CD4-positive, alpha-beta memory T cell (primary cell): Measurements from ENCODE around the gene UBE4A. TPM values are rescaled to one million over a fixed set of nuclear protein-coding genes. Genes with fewer than 3 reads are reported as not detected.

Experiments
- CTCF ChIA-PET: fragments of 350-600 bp; sonication (Branson Sonifier 250); formaldehyde crosslinking; loops from one replicate; lab custom pipeline; 2021; ENCODE audit warnings: inconsistent platforms; ENCODE audit not compliant: partially characterized antibody; lab: Charles Lee
- POLR2A ChIA-PET: fragments of 350-600 bp; sonication (Branson Sonifier 250); formaldehyde crosslinking; loops from one replicate; lab custom pipeline; 2021; ENCODE audit not compliant: partially characterized antibody; lab: Charles Lee
- DNase-seq, 5 donors: peaks; one replicate each; pipeline versions ENCODE4 v3.0.0 to v3.0.0-alpha.2; 2020 to 2022; ENCODE audit warnings: mixed read lengths in 1 of 5
- H3K27ac ChIP-seq: one replicate; pipeline ENCODE4 v1.7.0; 2013; ENCODE audit warnings: low read depth, low read length
- H3K27me3 ChIP-seq: 2 replicates; pipeline ENCODE4 v1.7.0; 2013; ENCODE audit warnings: mild to moderate bottlenecking, low read length, moderate library complexity; ENCODE audit not compliant: insufficient read depth
- H3K36me3 ChIP-seq: 2 replicates; pipeline ENCODE4 v1.7.0; 2013; ENCODE audit warnings: mild to moderate bottlenecking, low read length, moderate library complexity; ENCODE audit not compliant: insufficient read depth
- H3K4me1 ChIP-seq: 2 replicates; pipeline ENCODE4 v1.7.0; 2013; ENCODE audit warnings: mild to moderate bottlenecking, low read length, moderate library complexity; ENCODE audit not compliant: insufficient read depth
- H3K4me3 ChIP-seq, 2 donors: one replicate each; pipeline ENCODE4 v1.7.0; 2013; ENCODE audit warnings: low read length in 2 of 2, mild to moderate bottlenecking in 1 of 2
- H3K9me3 ChIP-seq, 2 donors: one replicate each; pipeline ENCODE4 v1.7.0; 2013; ENCODE audit warnings: low read length in 2 of 2, control low read depth in 1 of 2; ENCODE audit not compliant: control insufficient read depth in 1 of 2
- H3K27ac Mint-ChIP-seq, 7 donors: one replicate each; pipeline ENCODE4 v1.8.0; 2020 to 2021; ENCODE audit warnings: mixed read lengths in 7 of 7, mild to moderate bottlenecking in 6 of 7, inconsistent platforms in 3 of 7, moderate library complexity in 3 of 7
- H3K27me3 Mint-ChIP-seq, 2 donors: one replicate each; pipeline ENCODE4 v1.8.0; 2020 to 2021; ENCODE audit warnings: mixed read lengths in 2 of 2
- H3K36me3 Mint-ChIP-seq, 2 donors: one replicate each; pipeline ENCODE4 v1.8.0; 2020 to 2021; ENCODE audit warnings: mixed read lengths in 2 of 2, inconsistent platforms in 1 of 2, mild to moderate bottlenecking in 1 of 2
- H3K4me1 Mint-ChIP-seq, 4 donors: one replicate each; pipeline ENCODE4 v1.8.0; 2020 to 2021; ENCODE audit warnings: mixed read lengths in 4 of 4, mild to moderate bottlenecking in 1 of 4
- H3K4me3 Mint-ChIP-seq, 8 donors: one replicate each; pipeline ENCODE4 v1.8.0; 2020 to 2021; ENCODE audit warnings: mixed read lengths in 8 of 8, mild to moderate bottlenecking in 7 of 8, moderate library complexity in 6 of 8, inconsistent platforms in 3 of 8
- H3K9me3 Mint-ChIP-seq, 8 donors: one replicate each; pipeline ENCODE4 v1.8.0; 2020 to 2021; ENCODE audit warnings: mixed read lengths in 8 of 8, mild to moderate bottlenecking in 5 of 8, inconsistent platforms in 3 of 8, moderate library complexity in 1 of 8
- intact Hi-C: fragments of 100-400 bp; cut with micrococcal nuclease; formaldehyde crosslinking; loops from one replicate; pipeline ENCODE4 v1.15.1; 2023
- polyA plus RNA-seq, 2 donors: library from polyadenylated mRNA; unstranded; fragments of 300-500 nt; fragmentation: Illumina TruSeq; gene quantifications; one replicate each; pipeline ENCODE4 v1.2.3, GENCODE V29; 2021
- total RNA-seq, 2 experiments: library from RNA; stranded (reverse); gene quantifications; one replicate each; pipeline ENCODE4 v1.2.3, GENCODE V29; 2021

Gene UBE4A
- total RNA-seq (10 to 100 TPM; 50.3 to 52.2 TPM), polyA plus RNA-seq (10 to 100 TPM; 16.9 to 25.5 TPM)

- H3K4me3 ChIP-seq, result peak within 1 kb of the TSS; percentile 82 to 83
- Mint-ChIP-seq H3K27me3 (no peaks in the 10 kb centered on the region), H3K4me3 (peak within 1 kb of the TSS; percentile 93 to 100 (median 98)), H3K36me3 (peaks cover 8 to 45% of the 10 kb centered on the region in 2 donors), H3K4me1 (peaks cover 28 to 54% (median 45%) of the 10 kb centered on the region in 4 donors), H3K27ac (peak within 1 kb of the TSS; percentile 95 to 100 (median 98)), H3K9me3 (peaks cover 0 to 7% (median 0%) of the 10 kb centered on the region in 8 donors)
- H3K27ac ChIP-seq, result peak within 1 kb of the TSS; percentile 91
- POLR2A ChIA-PET, result interaction anchor here (0.8 to 3.2 kb wide), 26 partner anchors 9 to 761 kb away, joined by 3 to 65 read pairs (median 4); partner anchors contain the start of genes ARCN1, CD3D, CD3E and CD3G
- DNase-seq, result peak; percentile 94 to 95 (median 95)
- peaks cover 12% of the 10 kb centered on the region for H3K36me3 ChIP-seq
- H3K4me1 ChIP-seq, result peaks cover 44% of the 10 kb centered on the region
- intact Hi-C loops, result loop anchor here (1.0 kb wide), 4 partner anchors 20 to 129 kb away; partner anchors contain the start of genes ATP5MG and KMT2A
- CTCF ChIA-PET, result interaction anchor here (0.8 to 5.0 kb wide), 7 partner anchors 58 to 161 kb away, joined by 3 to 40 read pairs (median 3); no protein-coding TSS in a partner anchor
- H3K9me3 ChIP-seq, result no peaks in the 10 kb centered on the region
- H3K27me3 ChIP-seq, result no peaks in the 10 kb centered on the region
Measured at GRCh38 chr11:118359295-118359958, at the start of gene UBE4A. Gene UBE4A, plus strand, starts transcription at chr11:118359600. Its CDS starts 5,481 bp downstream, at chr11:118365081.

DNA sequence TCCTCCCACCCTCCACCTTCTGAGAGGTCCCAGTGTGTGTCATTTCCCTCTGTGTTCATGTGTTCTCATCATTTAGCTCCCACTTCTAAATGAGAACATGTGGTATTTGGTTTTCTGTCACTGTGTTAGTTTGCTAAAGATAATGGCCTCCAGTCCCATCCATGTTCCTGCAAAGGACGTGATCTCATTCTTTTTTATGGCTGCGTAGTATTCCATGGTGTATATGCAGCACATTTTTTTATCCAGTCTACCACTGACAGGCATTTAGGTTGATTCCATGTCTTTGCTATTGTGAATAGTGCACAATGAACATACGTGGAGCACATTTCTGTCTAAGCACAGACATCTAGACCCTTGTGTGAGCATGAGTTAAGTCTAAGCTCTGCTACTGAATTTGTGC is 49.1 kb upstream of the UBE4A start:
- Histone ChIP-seq H3K27ac (no peak overlapping the region), H3K36me3 (peaks cover 49% of the 10 kb centered on the region), H3K4me1 (peaks cover 86% of the 10 kb centered on the region), H3K9me3 (no peaks in the 10 kb centered on the region), H3K27me3 (no peaks in the 10 kb centered on the region), H3K4me3 (no peak overlapping the region)
- Mint-ChIP-seq H3K4me3 (peak overlapping the region in 6 of 8 donors; percentile 31 to 75 (median 43)), H3K36me3 (peaks cover 77 to 88% of the 10 kb centered on the region in 2 donors), H3K4me1 (peaks cover 53 to 93% (median 79%) of the 10 kb centered on the region in 4 donors), H3K9me3 (peaks cover 0 to 3% (median 0%) of the 10 kb centered on the region in 8 donors), H3K27me3 (no peaks in the 10 kb centered on the region), H3K27ac (peak overlapping the region; percentile 19 to 98 (median 89))
- CTCF ChIA-PET, result interaction anchor here (0.8 to 6.9 kb wide), 3 partner anchors 9 to 112 kb away, joined by 3 to 43 read pairs (median 8); no protein-coding TSS in a partner anchor
- POLR2A ChIA-PET, result interaction anchor here (1.2 to 2.0 kb wide), 3 partner anchors 15 to 112 kb away, joined by 4 to 7 read pairs (median 5); partner anchors contain the start of gene UBE4A
- intact Hi-C loops, result no loop called here
- DNase-seq, result no peak

DNA sequence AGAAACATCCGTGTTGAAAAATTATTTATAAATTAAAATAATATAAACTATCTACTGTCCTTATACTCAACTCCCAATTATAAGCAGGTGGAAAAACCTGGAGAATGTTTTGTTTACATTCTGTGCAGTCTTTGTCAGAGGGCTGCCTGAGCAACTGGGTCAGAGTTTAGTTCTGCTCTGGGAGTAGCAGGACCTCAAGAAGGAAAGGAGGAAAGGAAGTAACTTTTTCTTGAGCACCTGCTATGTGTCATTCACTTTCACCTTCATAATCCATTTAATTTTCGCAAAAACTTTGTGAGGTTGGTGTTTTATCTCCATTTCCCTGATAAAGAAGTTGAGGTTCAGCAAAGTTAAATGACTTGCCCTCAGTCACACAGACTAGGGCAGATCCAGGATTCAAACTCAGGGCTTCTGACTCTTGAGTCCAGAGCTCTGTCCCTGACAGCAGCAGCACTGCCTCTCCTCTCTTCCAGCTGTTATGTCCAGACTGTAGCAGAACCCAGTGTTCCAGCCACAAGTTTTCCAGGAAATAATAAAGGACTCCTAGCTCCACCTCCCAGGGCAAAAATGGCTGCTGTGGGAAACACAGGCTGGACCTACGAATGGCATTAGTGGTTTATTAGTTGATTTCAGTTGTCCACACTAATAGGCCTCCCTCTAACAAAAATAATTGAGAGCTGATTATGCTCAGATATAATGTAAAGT is 48.5 kb upstream of the UBE4A start:
- H3K4me3 Mint-ChIP-seq, result peak overlapping the region in 5 of 8 donors; percentile 20 to 74 (median 53)
- H3K27ac Mint-ChIP-seq, result peak overlapping the region; percentile 64 to 98 (median 90)
- peaks cover 78 to 89% of the 10 kb centered on the region in 2 donors for H3K36me3 Mint-ChIP-seq
- H3K27me3 Mint-ChIP-seq, result no peaks in the 10 kb centered on the region
- peaks cover 49% of the 10 kb centered on the region for H3K36me3 ChIP-seq
- peak overlapping the region; percentile 41 for H3K27ac ChIP-seq
- H3K4me1 Mint-ChIP-seq, result peaks cover 56 to 95% (median 82%) of the 10 kb centered on the region in 4 donors
- no peaks in the 10 kb centered on the region for H3K27me3 ChIP-seq
- no peak for DNase-seq
- ChIA-PET POLR2A (interaction anchor here (0.9 to 2.0 kb wide), 7 partner anchors 10 to 573 kb away, joined by 3 to 7 read pairs (median 4); partner anchors contain the start of genes CXCR5, JAML and UBE4A), CTCF (interaction anchor here (0.7 to 6.9 kb wide), 6 partner anchors 9 to 112 kb away, joined by 3 to 43 read pairs (median 4); no protein-coding TSS in a partner anchor)
- no peaks in the 10 kb centered on the region for H3K9me3 ChIP-seq
- H3K4me1 ChIP-seq, result peaks cover 93% of the 10 kb centered on the region
- H3K4me3 ChIP-seq, result no peak overlapping the region
- intact Hi-C loops, result no loop called here
- H3K9me3 Mint-ChIP-seq, result peaks cover 0 to 3% (median 0%) of the 10 kb centered on the region in 8 donors

GRCh38 chr11:118311518-118311917 is 47.9 kb upstream of the UBE4A start:
- Histone ChIP-seq H3K4me3 (no peak overlapping the region), H3K4me1 (peaks cover 97% of the 10 kb centered on the region), H3K27me3 (no peaks in the 10 kb centered on the region), H3K9me3 (no peaks in the 10 kb centered on the region), H3K27ac (peak overlapping the region; percentile 35), H3K36me3 (peaks cover 49% of the 10 kb centered on the region)
- peak in 1 of 5 donors; percentile 24 for DNase-seq
- Mint-ChIP-seq H3K27me3 (no peaks in the 10 kb centered on the region), H3K9me3 (peaks cover 0 to 3% (median 0%) of the 10 kb centered on the region in 8 donors), H3K4me3 (peak overlapping the region in 3 of 8 donors; percentile 46 to 74 (median 63)), H3K4me1 (peaks cover 59 to 96% (median 85%) of the 10 kb centered on the region in 4 donors), H3K27ac (peak overlapping the region; percentile 83 to 98 (median 90)), H3K36me3 (peaks cover 75 to 91% of the 10 kb centered on the region in 2 donors)
- CTCF ChIA-PET, result interaction anchor here (0.7 to 6.9 kb wide), 6 partner anchors 10 to 113 kb away, joined by 3 to 43 read pairs (median 4); no protein-coding TSS in a partner anchor
- POLR2A ChIA-PET, result interaction anchor here (0.9 to 2.0 kb wide), 7 partner anchors 10 to 572 kb away, joined by 3 to 7 read pairs (median 4); partner anchors contain the start of genes CXCR5, JAML and UBE4A
- intact Hi-C loops, result no loop called here

DNA sequence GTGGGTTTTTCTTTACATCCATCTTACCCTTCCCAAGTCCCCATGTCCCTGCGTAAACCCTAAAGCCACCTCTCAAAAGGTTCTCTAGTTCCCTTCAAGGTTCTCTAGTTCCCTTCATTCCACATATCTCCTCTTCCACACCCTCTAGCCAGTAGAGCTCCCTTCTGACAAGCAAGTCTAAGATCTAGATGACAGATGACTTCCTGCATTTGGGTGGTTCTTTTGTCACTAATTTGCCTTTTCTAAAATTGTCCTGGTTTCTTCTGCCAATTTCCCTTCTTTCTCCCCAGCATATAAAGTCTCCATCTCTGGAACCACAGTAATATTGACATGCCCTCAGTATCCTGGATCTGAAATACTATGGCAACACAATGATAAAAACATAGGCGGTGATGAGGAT is 47.1 kb upstream of the UBE4A start:
- Histone ChIP-seq H3K36me3 (peaks cover 49% of the 10 kb centered on the region), H3K4me1 (peaks cover 96% of the 10 kb centered on the region), H3K4me3 (no peak overlapping the region), H3K9me3 (no peaks in the 10 kb centered on the region), H3K27ac (peak overlapping the region; percentile 35), H3K27me3 (no peaks in the 10 kb centered on the region)
- H3K27me3 Mint-ChIP-seq, result no peaks in the 10 kb centered on the region
- H3K36me3 Mint-ChIP-seq, result peaks cover 69 to 89% of the 10 kb centered on the region in 2 donors
- peaks cover 0 to 3% (median 0%) of the 10 kb centered on the region in 8 donors for H3K9me3 Mint-ChIP-seq
- H3K27ac Mint-ChIP-seq, result peak overlapping the region; percentile 77 to 98 (median 90)
- H3K4me1 Mint-ChIP-seq, result peaks cover 57 to 96% (median 84%) of the 10 kb centered on the region in 4 donors
- intact Hi-C loops, result no loop called here
- POLR2A ChIA-PET, result interaction anchor here (1.1 to 2.0 kb wide), 2 partner anchors 108 to 114 kb away, joined by 3 to 7 read pairs; no protein-coding TSS in a partner anchor
- DNase-seq, result peak in 1 of 5 donors; percentile 24
- CTCF ChIA-PET, result interaction anchor here (0.9 to 6.9 kb wide), 4 partner anchors 9 to 114 kb away, joined by 3 to 43 read pairs (median 6); no protein-coding TSS in a partner anchor
- H3K4me3 Mint-ChIP-seq, result peak overlapping the region in 6 of 8 donors; percentile 6 to 74 (median 42)

DNA sequence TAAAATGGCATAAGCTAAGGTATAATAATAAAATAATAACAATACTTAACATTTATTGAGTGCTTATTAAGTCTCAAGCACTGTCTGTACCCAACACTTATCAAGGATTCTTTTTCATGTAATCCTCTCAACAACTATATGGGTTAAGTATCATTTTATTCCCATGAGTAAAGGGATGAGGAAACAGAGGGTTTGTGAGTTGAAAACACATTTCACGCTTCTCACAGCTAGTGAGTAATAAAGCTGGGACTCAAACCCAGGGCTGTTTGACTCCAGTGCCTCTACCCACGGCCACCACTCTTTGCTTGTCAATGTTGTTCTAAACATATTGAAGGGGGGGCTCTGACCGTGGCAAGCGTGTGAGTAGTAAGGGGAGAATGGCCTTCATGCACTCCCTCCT is 46.2 kb upstream of the UBE4A start:
- Histone ChIP-seq H3K27me3 (no peaks in the 10 kb centered on the region), H3K36me3 (peaks cover 46% of the 10 kb centered on the region), H3K27ac (peak overlapping the region; percentile 30), H3K4me3 (no peak overlapping the region), H3K4me1 (peaks cover 96% of the 10 kb centered on the region), H3K9me3 (no peaks in the 10 kb centered on the region)
- CTCF ChIA-PET, result interaction anchor here (6.9 kb wide), 1 partner anchor 17 kb away, joined by 43 read pairs; no protein-coding TSS in a partner anchor
- Mint-ChIP-seq H3K27ac (peak overlapping the region in 6 of 7 donors; percentile 36 to 98 (median 92)), H3K36me3 (peaks cover 62 to 82% of the 10 kb centered on the region in 2 donors), H3K27me3 (no peaks in the 10 kb centered on the region), H3K4me1 (peaks cover 58 to 95% (median 82%) of the 10 kb centered on the region in 4 donors), H3K4me3 (no peak overlapping the region), H3K9me3 (peaks cover 0 to 3% (median 0%) of the 10 kb centered on the region in 8 donors)
- DNase-seq, result no peak
- intact Hi-C loops, result no loop called here
- POLR2A ChIA-PET, result interaction anchor here (0.6 kb wide), 1 partner anchor 557 kb away, joined by 3 read pairs; no protein-coding TSS in a partner anchor
